HG02610 (cell line): ENCODE results near the gene RASD2.

Source experiments
- ATAC-seq: cut with Tn5 transposase; IDR thresholded peaks from one replicate; pipeline ENCODE4 v1.9.1; 2021; ENCODE audit warnings: mild to moderate bottlenecking, moderate library complexity; ENCODE audit not compliant: unreplicated experiment

RASD2 gene

DNA sequence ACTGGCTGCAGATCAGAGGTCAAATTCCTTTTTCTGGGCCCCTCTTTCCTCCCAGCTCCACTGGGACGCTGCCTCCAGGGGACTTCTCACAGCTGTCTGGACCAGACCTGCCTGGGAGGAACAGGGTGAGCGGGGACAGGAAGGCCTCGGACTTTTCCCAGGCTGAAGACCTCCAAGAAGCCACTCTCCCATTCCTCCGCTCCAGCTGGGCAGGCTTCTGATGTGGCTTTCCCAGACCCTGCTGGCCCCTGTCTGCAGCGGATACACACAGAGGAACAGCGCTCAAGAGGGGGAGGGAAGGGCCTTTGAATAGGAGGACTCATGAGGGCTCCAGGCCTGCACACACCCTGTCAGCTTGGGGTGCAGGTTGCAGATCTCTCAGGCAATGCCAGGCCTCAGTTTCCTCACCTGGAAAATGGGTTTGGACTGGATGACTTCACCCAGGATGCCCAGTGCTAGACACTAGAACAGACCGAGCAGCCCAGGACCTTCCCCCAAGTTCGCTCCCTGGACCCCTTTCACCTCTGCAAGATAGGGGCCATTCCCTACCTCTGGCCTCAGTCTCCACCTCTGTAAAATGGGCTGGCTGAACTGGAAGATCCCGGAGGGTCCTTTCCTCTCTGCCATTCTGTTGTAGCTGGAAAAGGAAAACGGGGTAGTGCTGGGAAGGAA, 39.9 kb downstream of the RASD2 start:
- no peak for ATAC-seq

DNA sequence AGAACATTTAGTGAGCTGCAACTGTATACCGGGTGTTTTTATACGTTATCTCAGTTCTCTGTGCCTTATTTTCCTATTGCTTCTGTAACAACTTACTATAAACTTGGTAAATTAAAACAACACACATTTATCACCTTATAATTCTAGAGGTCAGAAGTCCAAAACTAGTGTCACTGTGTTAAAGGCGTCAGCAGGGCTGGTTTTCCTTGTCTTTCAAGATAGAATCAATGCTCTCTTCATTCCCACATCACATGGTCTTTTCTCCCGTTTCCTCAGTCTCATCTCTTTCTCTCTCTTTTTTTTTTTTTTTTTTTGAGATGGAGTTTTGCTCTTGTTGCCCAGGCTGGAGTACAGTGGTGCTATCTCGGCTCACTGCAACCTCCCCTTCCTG, 40.4 kb downstream of the RASD2 start:
- no peak for ATAC-seq

DNA sequence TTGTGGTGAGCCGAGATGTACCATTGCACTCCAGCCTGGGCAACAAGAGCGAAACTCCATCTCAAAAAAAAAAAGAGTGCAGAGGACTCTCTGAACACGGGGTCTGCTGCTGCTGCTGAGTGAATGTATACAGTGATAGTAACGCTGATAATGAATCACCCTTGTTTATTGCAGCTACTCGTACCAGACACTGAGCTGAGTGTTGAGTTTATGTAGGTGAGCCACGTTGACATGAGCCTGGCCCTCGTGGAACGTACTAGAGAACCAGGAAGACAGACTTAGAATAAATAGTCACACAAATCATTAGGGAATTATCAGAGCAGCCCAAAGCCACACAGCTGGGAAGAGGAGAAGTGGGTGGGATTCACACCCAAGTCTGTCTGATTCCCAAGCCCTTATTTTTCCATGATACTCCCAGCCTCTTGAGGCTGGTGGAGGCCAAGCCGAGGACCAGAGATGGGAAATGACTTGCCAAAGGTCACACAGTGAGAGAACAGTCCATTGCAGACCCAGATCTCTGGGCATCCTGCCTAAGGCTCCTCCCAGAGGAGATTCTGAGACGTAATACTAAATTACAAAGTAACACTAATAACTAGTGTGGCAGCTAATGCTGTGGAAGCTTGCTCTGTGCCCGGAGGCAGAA, 41.7 kb downstream of the RASD2 start:
- no peak for ATAC-seq

DNA sequence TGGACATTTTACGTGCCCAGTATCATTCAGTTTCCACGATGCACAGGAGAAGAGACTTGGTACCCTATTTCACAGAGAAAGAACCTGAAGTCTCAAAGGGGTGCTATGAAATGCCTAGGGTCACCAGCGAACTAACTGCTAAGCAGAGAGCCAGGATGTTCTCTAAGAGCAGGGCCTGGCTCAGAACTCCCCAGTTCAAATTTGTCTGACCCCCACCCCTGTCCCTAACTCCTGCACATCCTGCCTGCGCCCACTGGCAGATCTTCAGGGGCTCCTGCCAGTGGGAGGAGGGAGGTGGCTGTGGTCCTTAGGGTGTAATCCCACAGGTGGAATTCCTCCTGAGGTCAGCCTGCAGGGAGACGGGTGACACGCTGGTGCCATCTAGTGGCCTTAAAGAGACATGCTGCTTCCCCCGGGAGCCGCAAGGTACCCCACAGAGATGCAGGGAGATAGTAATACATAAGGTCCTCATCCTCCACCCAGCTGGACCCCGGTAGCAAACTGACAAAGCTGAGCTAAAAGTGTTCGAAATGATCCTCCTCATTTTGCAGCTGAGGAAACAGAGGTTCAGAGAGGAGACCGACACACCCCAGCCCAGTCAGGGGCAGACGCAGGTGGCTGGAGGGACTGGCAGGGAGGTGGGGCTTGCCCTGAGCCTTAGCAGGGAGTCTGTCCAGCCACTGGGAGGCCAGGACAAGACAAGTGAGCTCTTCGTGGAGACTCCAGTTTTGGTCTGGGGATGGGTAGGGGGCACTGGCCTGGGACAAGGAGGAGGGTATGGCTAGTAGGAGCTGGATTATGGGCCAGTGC, 42.4 kb downstream of the RASD2 start:
- ATAC-seq = no peak

DNA sequence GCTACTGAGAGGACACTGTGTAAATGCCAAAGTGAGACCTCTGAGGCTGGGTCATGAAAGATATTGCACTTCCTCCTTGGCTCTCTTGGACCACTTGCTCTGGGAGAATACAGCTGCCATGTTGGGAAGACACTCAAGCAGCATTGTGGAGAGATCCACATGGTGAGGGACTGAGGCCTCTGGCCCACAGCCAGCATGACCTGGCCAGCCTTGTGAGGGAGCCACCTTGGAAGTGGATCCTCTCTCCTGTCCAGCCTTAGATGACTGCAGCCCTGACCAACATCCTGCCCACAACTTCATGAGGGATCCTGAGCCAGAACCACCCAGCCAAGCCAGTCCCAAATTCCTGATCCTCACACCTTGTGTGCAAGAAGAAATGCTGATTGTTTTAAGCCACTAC, 46.1 kb downstream of the RASD2 start:
- ATAC-seq = no peak

DNA sequence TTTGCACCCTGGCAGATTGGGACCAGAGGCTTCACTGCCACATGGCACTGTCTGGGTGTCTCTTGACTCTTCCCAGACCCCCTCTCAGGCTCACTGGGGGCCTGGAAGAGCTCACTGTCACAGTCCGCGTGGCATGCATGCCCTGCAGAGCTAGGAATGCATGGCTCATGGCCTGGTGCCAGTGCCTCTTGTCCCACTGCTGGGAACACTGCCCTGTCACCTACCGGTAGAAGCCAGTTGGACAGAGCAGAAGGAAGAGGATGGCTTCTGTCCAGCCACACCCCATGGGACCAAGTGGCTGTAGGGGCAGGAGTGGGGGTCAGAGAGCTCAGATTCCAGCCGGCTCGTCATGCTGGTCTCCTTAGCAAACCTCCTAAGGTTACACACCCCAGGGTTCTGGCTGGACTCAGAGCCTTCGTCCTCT, 46.8 kb downstream of the RASD2 start:
- ATAC-seq = no peak

DNA sequence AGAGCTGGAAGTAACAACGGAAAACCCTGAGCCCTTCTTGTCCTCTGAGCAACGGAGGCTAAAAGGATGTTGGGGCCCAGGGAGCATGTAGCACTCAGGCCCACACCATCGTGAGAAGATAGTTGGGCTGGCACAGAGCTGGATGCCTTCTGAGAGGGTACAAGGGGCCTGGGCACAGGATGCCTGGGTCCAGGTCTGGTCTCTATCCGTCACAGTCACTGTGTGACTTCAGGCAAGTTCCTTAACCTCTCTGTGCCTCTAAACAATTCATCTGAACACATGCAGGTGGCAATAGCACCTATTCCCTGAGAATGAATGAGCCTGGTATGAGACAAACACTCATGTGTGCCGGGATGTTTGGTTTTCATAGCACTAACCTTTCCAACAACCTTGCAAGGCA, 47.3 kb downstream of the RASD2 start:
- no peak for ATAC-seq

DNA sequence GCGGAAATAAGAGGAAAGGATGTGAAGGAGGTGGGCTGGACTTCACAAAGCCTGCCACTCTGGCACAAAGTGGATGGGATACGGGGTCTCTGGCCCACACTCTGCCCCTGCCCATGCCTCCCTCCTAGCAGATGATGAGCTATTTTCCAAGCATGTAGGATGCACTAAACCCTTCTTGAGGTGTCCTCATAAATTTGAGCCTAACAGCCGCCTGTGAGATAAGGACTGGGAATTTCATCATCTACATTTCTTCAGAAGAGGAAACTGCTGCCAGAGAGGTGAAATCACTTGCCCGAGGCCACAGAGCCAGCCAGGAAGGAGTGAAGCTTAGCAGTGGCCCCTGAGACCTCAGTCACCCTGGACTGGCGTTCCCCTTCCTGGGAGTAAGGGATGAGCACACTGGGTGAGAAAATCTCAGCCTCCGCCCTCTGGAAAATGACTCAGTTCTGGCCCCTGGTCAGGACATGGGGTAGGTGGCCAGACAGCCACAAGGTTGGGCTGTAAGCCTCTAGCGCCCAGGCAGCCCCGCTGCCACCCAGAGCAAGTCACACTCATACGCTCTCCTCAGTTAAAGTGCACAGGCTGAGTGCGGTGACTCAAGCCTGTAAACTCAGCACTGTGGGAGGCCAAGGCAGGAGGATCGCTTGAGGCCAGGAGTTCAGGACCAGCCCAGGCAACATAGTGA, 48.6 kb downstream of the RASD2 start:
- no peak for ATAC-seq

DNA sequence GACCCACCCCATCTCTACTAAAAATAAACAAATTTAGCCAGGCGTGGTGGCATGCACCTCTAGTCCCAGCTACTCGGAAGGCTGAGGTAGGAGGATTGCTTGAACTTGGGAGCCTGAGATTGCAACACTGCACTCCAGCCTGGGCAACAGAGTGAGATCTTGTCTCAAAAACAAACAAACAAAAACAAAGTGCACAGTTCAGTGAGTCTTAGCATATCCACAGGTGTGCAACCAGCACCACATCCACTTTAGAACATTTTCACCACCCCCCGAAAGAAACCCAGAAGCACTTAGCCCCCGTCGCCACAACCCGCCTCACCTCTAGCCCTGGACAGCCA, 49.1 kb downstream of the RASD2 start:
- ATAC-seq = no peak

DNA sequence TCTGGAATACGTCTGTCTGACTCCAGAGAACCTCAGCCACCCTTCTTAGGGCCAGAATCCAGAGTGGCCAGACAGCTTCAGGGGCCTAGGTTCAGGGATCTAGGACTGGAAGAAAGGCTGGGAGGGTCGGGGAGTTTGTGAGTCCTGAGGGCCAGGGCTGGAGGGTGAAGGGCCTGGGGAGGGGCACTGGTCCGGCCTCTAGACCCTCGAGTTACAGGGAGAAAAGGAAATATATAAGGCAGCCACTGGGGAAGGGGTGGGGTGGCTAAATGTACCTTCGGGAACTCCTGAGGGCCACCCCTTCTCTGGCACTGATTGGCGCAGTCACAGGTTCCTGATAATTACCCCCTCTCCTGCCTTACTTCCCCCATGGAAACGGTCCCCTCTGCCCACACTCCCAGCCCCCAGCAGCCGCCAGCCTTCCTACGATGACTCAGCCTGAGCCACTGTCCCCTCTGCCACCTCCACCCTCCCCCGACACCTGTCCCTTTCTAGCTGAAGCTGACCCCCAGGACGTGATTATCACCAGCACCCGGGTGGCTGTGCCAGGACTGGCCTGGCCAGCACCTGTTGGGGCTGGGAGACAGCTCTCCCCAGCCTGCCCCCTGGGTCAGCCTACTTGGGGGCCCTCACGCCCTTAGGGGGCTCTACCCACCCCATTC, 50.1 kb downstream of the RASD2 start:
- no peak for ATAC-seq

DNA sequence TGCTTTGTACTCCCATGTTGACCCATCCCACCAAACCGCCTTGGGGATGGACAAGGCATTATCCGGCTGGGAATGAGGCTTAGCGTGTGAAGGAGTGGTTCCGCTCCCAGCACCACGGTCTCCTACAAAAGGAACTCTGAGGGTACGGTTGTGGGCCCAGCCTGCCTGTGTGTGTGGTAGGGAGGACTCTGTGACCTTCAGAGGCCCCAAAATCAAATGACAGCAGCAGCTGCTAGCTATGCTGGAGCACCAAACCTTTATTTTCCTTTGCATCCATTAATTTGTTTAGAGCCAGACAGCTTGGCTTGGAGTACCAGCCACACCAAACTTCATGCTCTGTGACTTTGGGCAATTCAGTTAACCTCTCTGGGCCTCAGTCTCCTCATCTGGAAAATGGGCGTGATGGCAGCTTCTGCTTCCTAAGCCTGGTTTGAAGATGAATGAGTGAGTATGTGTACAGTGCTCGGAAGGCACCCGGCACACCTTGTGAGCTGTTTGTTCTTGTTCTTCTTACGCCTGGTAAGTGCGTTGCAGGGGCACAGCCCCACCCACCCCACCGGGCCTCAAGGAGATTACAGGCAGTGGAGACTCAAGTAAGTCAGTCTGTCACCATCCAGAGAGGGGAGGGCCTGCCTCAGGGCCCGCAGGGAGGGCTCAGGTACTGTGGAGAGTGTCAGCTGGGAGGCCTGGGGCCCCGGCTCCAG, 51.2 kb downstream of the RASD2 start:
- no peak for ATAC-seq

DNA sequence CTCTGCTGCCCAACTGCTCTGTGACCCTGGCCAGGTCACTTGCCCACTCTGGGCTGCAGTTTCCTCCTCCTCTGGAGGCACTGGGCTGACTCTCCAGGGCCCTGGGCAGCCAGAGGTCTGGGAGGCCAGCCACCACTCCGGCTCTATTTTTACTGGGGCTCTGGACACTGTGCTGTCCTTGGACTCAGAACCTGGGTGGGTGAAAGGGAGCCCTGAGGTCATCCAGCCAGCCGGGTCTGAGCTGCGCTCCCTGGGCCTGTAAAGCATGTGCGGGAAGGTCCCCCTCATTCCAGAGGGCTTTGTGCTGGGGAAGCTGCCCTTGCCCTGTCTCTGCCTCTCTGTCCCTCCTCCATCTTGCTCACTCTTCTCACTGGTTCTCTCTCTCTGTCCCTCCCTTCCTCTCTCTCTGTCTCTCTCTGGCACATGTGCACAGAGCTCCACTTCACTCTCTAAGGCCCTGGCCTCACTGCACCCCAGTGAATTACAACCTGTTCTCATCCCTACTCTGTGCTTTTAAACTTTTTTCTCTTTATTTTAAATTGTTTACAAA, 51.9 kb downstream of the RASD2 start:
- no peak for ATAC-seq

DNA sequence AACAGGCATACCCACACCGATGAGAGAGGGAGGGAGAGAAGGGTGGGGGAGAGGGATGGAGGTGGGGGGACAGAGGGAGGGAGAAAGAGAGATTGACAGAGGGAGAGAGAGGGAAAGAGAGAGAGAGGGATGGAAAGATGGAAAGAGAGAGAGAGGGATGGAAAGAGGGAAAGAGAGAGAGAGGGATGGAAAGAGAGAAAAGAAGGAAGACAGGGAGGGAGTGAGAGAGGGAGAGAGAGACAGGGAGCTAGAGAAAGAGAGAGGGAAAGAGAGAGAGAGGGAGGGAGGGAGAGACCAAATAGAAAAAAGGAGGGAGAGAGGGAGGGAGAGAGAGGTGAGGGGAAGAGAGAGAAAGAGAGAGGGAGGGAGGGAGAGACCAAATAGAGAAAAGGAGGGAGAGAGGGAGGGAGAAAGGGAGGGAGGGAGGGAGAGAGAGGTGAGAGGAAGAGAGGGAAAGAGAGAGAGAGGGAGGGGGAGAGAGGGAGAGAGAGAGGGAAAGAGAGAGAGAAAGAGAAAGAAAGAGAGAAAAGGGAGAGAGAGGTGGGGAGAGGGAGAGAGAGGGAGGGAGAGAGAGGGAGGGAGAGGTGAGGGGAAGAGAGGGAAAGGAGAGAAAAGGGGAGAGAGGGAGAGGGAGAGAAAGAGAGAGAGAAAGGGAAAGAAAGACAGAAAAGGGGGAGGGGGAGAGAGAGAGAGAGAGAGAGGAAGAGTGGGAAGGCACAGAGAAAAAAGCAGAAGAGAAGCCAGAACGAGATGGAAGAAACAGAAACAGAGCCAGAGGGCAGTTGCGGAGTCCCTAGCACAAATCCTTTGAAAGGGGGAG, 52.6 kb downstream of the RASD2 start:
- ATAC-seq = no peak

DNA sequence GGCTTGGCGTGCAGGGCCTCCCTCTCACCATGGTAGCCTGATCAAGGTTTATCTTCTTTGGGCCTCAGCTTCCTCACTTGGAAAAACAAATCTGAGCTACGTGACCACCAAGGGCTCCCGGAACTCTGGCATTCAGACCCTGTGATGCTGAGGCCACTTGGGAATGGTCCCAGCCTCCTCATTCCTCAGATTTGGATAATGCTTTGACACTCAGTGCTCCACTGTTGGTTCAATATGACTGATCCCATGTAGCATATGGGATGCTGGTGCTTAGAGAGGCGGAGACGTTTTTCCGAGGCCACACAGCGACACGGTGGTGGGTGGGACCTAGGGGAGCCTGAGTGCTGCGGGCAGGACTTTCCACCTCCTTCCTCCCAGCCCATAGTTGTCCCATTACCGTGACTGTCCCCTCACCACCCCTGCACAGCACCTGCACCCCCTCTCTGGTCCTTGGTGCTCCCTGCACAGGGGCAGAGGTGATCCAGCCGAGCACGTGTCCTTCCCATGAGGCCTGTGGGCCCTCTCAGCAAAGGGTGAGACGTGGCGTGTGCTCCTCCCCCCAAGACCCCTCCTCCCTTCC, 53.4 kb downstream of the RASD2 start:
- ATAC-seq = no peak

DNA sequence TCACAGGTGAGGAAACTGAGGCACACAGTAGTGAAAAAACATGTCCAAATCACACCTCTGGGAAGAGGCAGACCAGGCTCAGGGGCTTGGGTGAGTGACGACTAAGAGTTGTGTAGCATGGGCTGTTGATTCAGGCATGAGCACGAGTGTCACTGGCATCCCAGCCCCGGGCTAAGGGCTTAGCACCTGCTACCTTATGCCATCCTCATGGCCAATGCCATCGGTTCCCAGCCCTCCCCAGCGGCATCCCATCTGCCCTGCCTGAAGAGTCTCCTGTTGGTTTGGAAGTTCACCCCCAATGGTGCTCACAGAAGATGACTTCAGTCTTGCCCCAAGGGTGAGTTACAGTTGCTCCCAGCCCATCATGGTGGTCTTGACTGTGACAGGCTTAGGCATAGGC, 54.1 kb downstream of the RASD2 start:
- no peak for ATAC-seq

DNA sequence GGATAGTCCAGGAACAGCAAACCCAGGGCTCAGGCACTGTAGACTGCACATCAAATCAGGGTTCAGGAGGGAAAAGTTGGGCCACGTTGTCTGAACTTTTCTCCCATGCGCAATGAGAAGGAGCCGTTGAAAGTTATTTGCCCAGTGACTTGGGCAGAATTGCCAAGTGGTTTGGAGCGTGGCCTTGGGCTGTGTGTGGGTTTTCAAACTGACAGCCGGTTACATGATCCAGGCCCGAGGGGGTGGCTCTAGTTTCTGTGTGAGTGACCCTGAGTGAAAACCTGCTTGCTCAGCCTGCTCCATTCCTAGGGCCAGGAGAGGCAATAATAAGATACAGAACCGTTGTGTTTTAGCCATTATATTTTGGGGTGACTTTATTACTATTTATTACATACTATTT, 56.2 kb downstream of the RASD2 start:
- no peak for ATAC-seq

DNA sequence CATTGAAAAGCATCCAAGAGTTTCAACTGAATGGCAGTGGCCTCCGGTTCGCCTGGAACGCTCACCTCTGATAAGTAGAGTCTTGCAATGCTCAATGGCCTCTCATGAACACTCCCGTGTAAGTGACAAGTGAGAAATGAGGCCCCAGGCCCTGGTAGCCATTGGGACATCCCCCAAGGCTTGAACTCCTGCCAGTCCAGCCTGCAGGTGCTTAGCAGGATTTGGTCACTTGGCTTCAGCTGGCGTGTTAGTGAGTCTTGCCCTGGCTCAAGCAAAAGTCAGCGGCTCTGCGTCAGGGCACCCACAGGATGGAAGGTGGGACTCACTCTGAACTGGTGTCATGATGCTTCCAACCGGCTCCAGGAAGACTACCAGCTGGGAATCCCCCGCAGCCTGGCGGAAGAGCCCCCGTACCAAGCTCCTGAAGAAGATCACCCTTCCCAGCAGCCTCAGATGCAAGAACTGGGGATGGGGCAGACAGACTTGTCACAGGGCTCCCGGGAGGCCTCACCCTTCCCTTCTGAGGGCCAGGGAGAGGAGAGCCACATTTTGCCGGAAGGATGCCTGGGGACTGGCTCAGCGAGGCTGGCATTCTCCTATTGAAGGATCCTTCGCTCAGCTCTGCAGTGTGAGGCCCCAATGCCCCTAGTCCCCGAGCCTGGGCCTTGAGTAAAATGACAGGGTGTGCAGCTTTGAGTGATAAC, 57.2 kb downstream of the RASD2 start:
- ATAC-seq = no peak

DNA sequence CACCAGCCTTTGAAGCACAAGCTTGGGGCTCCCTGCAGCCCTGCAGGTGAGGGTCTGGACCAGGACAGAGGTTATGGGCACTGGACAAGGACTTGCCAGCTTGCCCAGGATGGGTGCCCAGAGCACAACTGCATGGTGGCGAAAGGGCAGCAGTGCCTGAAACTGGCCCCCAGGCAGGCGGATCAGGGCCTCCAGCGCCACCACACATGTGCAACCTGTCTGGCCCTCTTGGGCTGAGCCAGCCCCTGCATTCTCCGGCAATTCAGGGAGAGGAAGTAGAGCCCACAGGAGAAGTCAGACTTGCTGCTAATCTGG, 57.7 kb downstream of the RASD2 start:
- no peak for ATAC-seq

DNA sequence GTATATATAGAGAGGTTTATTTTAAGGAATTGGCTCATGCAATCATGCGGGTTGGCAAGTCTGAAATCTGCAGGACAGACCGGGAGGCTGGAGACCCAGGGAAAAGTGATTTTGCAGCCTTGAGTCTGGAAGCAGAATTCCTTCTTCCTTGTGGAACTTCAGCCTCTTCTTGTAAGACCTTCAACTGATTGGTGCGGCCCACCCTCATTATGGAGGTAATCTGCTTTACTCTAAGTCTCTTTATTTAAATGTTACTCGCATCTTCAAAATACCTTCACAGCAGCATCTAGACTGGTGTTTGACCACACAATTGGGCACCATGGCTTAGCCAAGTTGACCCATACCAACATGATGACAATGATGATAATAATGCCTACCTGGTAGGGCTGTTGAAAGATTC, 58.7 kb downstream of the RASD2 start:
- no peak for ATAC-seq
